MM.1S (cell line): ENCODE data around the gene CNNM4.

Experiments
- CTCF ChIP-seq: fragments of 300-600 bp; sonication (generic); IDR thresholded peaks from 2 replicates; pipeline ENCODE4 v1.5.1; 2016; ENCODE audit warnings: antibody characterized with exemption, low read length, mixed read lengths
- EZH2phosphoT487 ChIP-seq: fragments of 300-600 bp; sonication (generic); IDR thresholded peaks from 2 replicates; pipeline ENCODE4 v1.6.1; 2018; ENCODE audit warnings: antibody characterized with exemption, low read length

- TF ChIP-seq CTCF (no peak), EZH2phosphoT487 (no peak)
Measured at GRCh38 chr2:96771796-96772618, 11.3 kb downstream of the CNNM4 start.
